Motor neuron (in vitro differentiated cells): ENCODE results near the gene DNAI7. TPM values are rescaled to one million over a fixed set of nuclear protein-coding genes. Genes with fewer than 3 reads are reported as not detected.

Source experiments
- ATAC-seq, 8 experiments: fragments of 200-7000 bp; cut with Tn5 transposase; replicated peaks in 6 of 8; 2 replicates each; pipeline ENCODE4 v1.8.0; 2021; ENCODE audit warnings: mild to moderate bottlenecking in 8 of 8, moderate library complexity in 8 of 8
- H3K27ac ChIP-seq, 2 donors: fragments of 250-450 bp; sonication (Bioruptor Pico); 2 replicates each; pipeline ENCODE4 v1.9.0; 2021; ENCODE audit warnings: antibody characterized with exemption in 2 of 2, mild to moderate bottlenecking in 2 of 2, moderate library complexity in 1 of 2
- H3K4me1 ChIP-seq, 2 donors: fragments of 250-450 bp; sonication (Bioruptor Pico); replicated peaks in 1 of 2; 2 replicates each; pipeline ENCODE4 v1.6.1; 2021; ENCODE audit warnings: antibody characterized with exemption in 2 of 2, mild to moderate bottlenecking in 2 of 2, moderate library complexity in 1 of 2
- H3K4me3 ChIP-seq, 5 donors: fragments of 250-450 bp; sonication (Bioruptor Pico); 2 replicates each; pipeline ENCODE4 v1.9.0; 2021; ENCODE audit warnings: antibody characterized with exemption in 5 of 5, mild to moderate bottlenecking in 5 of 5, moderate library complexity in 4 of 5
- WGBS, 10 experiments: fragments of 450-650 bp; shearing (Covaris generic); methylation state at CpG; one replicate each; pipeline ENCODE4 v1.0.0; 2022; 5-methylcytosine and 5-hydroxymethylcytosine counted together
- in situ Hi-C, 9 experiments: fragments of 400-800 bp; cut with MboI; loops; one replicate each; pipeline ENCODE4 v1.15.0; 2021; ENCODE audit warnings: low sequenced_read_pairs in 9 of 9, low pct_unique_long_range_greater_than_20kb in 2 of 9; ENCODE audit not compliant: unreplicated experiment in 9 of 9
- total RNA-seq, 8 experiments: library from RNA; unstranded; fragments of 300-600 nt; gene quantifications; 2 replicates each; pipeline versions ENCODE4 v1.2.3 to v1.2.4, GENCODE V29; 2022

DNAI7 gene
- total RNA-seq, 8 experiments from 2014 or later: 0.58 to 13.3 (median 1.5) TPM; not detected in 1

GRCh38 chr12:25197608-25198007, 2.6 kb upstream of the DNAI7 start:
- in situ Hi-C loops: no loop called here
- H3K4me1 ChIP-seq: peaks cover 6 to 10% of the 10 kb centered on the region in 2 donors
- 57 to 100% (median 98%) methylated on average over 1 to 2 of the region's 2 CpGs; no CpG with 5 or more reads in 4 of the 10 experiments for WGBS, 10 experiments
- H3K4me3 ChIP-seq: no peak overlapping the region
- ATAC-seq: no peak
- no peak overlapping the region for H3K27ac ChIP-seq

- in situ Hi-C loops: no loop called here
- peak overlapping the region; percentile 55 to 91 (median 56) for H3K4me3 ChIP-seq
- no peak for ATAC-seq
- no peak overlapping the region for H3K27ac ChIP-seq
- WGBS, 10 experiments: 0 to 54% (median 14%) methylated on average over 1 to 8 of the region's 11 CpGs
- peaks cover 6 to 10% of the 10 kb centered on the region in 2 donors for H3K4me1 ChIP-seq
Observed at GRCh38 chr12:25194722-25195055, 271 bp downstream of the DNAI7 start.

- 0 to 100% (median 80%) methylated on average over 1 of the region's 1 CpG; no CpG with 5 or more reads in 1 of the 10 experiments for WGBS, 10 experiments
- in situ Hi-C loops: no loop called here
- Histone ChIP-seq H3K4me3 (peak overlapping the region in 4 of 5 donors; percentile 55 to 91 (median 58)), H3K27ac (no peak overlapping the region), H3K4me1 (peaks cover 6 to 10% of the 10 kb centered on the region in 2 donors)
- ATAC-seq: no peak
Observed at GRCh38 chr12:25194214-25194613, 746 bp downstream of the DNAI7 start.

- no peak overlapping the region for H3K27ac ChIP-seq
- WGBS, 10 experiments: 86 to 100% (median 94%) methylated on average over 1 to 6 of the region's 6 CpGs; no CpG with 5 or more reads in 1 of the 10 experiments
- in situ Hi-C loops: no loop called here
- H3K4me3 ChIP-seq: no peak overlapping the region
- peaks cover 0 to 3% of the 10 kb centered on the region in 2 donors for H3K4me1 ChIP-seq
- no peak for ATAC-seq
Observed at GRCh38 chr12:25190793-25191192, 4.2 kb downstream of the DNAI7 start.

GRCh38 chr12:25189656-25190055, 5.3 kb downstream of the DNAI7 start:
- in situ Hi-C loops: no loop called here
- peaks cover 0 to 3% of the 10 kb centered on the region in 2 donors for H3K4me1 ChIP-seq
- H3K27ac ChIP-seq: no peak overlapping the region
- H3K4me3 ChIP-seq: no peak overlapping the region
- no peak for ATAC-seq

GRCh38 chr12:25187781-25188180, 7.2 kb downstream of the DNAI7 start:
- Histone ChIP-seq H3K4me1 (no peaks in the 10 kb centered on the region), H3K4me3 (no peak overlapping the region), H3K27ac (no peak overlapping the region)
- in situ Hi-C loops: no loop called here
- peak in 3 of 8 experiments; percentile 32 to 97 (median 96) for ATAC-seq
- 29 to 100% (median 80%) methylated on average over 1 to 2 of the region's 2 CpGs; no CpG with 5 or more reads in 1 of the 10 experiments for WGBS, 10 experiments

- no peak overlapping the region for H3K4me3 ChIP-seq
- in situ Hi-C loops: no loop called here
- H3K27ac ChIP-seq: no peak overlapping the region
- 67 to 100% (median 84%) methylated on average over 1 to 3 of the region's 3 CpGs; no CpG with 5 or more reads in 1 of the 10 experiments for WGBS, 10 experiments
- no peak for ATAC-seq
- no peaks in the 10 kb centered on the region for H3K4me1 ChIP-seq
Observed at GRCh38 chr12:25186788-25187402, 8.1 kb downstream of the DNAI7 start.

- in situ Hi-C loops: no loop called here
- Histone ChIP-seq H3K27ac (no peak overlapping the region), H3K4me1 (no peaks in the 10 kb centered on the region), H3K4me3 (no peak overlapping the region)
- no peak for ATAC-seq
- WGBS, 10 experiments: 71 to 100% (median 88%) methylated on average over 1 to 4 of the region's 4 CpGs
Observed at GRCh38 chr12:25186038-25186787, 8.7 kb downstream of the DNAI7 start.

GRCh38 chr12:25184132-25184531, 10.8 kb downstream of the DNAI7 start:
- in situ Hi-C loops: no loop called here
- WGBS, 10 experiments: 38 to 100% (median 67%) methylated on average over 1 to 2 of the region's 2 CpGs; no CpG with 5 or more reads in 1 of the 10 experiments
- no peak overlapping the region for H3K27ac ChIP-seq
- ATAC-seq: no peak
- H3K4me1 ChIP-seq: no peaks in the 10 kb centered on the region
- no peak overlapping the region for H3K4me3 ChIP-seq

- in situ Hi-C loops: no loop called here
- WGBS, 10 experiments: 55 to 96% (median 80%) methylated on average over 2 to 3 of the region's 3 CpGs; no CpG with 5 or more reads in 3 of the 10 experiments
Observed at GRCh38 chr12:25182765-25183164, 12.2 kb downstream of the DNAI7 start.

GRCh38 chr12:25162866-25163265, 32.1 kb downstream of the DNAI7 start:
- Histone ChIP-seq H3K27ac (no peak overlapping the region), H3K4me3 (no peak overlapping the region), H3K4me1 (no peaks in the 10 kb centered on the region)
- no peak for ATAC-seq
- in situ Hi-C loops: no loop called here
- 54 to 100% (median 92%) methylated on average over 2 to 6 of the region's 6 CpGs; no CpG with 5 or more reads in 2 of the 10 experiments for WGBS, 10 experiments

More at GRCh38 chr12:25182765-25183164, 12.2 kb downstream of the DNAI7 start:
- Histone ChIP-seq H3K4me1 (no peaks in the 10 kb centered on the region), H3K4me3 (no peak overlapping the region), H3K27ac (no peak overlapping the region)
- ATAC-seq: no peak

GRCh38 chr12:25156061-25156460, 38.9 kb downstream of the DNAI7 start:
- Histone ChIP-seq H3K4me1 (no peaks in the 10 kb centered on the region), H3K4me3 (no peak overlapping the region), H3K27ac (no peak overlapping the region)
- in situ Hi-C loops: no loop called here
- 70 to 100% (median 87%) methylated on average over 1 to 4 of the region's 4 CpGs for WGBS, 10 experiments
- no peak for ATAC-seq

- WGBS, 10 experiments: 6 to 100% (median 85%) methylated on average over 1 to 2 of the region's 2 CpGs
- in situ Hi-C loops: no loop called here
- no peak overlapping the region for H3K4me3 ChIP-seq
- peak in 3 of 8 experiments; percentile 35 to 93 (median 56) for ATAC-seq
- H3K4me1 ChIP-seq: no peaks in the 10 kb centered on the region
- no peak overlapping the region for H3K27ac ChIP-seq
Observed at GRCh38 chr12:25155022-25155576, 39.9 kb downstream of the DNAI7 start.
